ENCODE measurements around the gene NAB2.

The NAB2 gene

GRCh38 chr12:57127101-57127725, 38.3 kb downstream of the NAB2 start:
- TF ChIP-seq, protein P1, sequence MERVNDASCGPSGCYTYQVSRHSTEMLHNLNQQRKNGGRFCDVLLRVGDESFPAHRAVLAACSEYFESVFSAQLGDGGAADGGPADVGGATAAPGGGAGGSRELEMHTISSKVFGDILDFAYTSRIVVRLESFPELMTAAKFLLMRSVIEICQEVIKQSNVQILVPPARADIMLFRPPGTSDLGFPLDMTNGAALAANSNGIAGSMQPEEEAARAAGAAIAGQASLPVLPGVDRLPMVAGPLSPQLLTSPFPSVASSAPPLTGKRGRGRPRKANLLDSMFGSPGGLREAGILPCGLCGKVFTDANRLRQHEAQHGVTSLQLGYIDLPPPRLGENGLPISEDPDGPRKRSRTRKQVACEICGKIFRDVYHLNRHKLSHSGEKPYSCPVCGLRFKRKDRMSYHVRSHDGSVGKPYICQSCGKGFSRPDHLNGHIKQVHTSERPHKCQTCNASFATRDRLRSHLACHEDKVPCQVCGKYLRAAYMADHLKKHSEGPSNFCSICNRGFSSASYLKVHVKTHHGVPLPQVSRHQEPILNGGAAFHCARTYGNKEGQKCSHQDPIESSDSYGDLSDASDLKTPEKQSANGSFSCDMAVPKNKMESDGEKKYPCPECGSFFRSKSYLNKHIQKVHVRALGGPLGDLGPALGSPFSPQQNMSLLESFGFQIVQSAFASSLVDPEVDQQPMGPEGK (CRISPR knock-in tag; IDR thresholded peaks at IDR 0.05; ENCODE audit: borderline replicate concordance): no peak
- TF ChIP-seq PPARA (CRISPR knock-in tag; IDR thresholded peaks at IDR 0.05; ENCODE audit: borderline replicate concordance) (no peak), RARB (CRISPR knock-in tag; IDR thresholded peaks at IDR 0.05) (no peak), ZNF70 (CRISPR knock-in tag; IDR thresholded peaks at IDR 0.05) (no peak), CSDC2 (CRISPR knock-in tag; IDR thresholded peaks at IDR 0.05) (no peak), ZC3H10 (CRISPR knock-in tag; IDR thresholded peaks at IDR 0.05) (no peak), BACH2 (CRISPR knock-in tag; IDR thresholded peaks at IDR 0.05; ENCODE audit: borderline replicate concordance) (no peak), ISL1 (CRISPR knock-in tag; IDR thresholded peaks at IDR 0.05) (no peak), ZFP3 (CRISPR knock-in tag; IDR thresholded peaks at IDR 0.05) (no peak), OSR1 (CRISPR knock-in tag; IDR thresholded peaks at IDR 0.05) (no peak), GLIS3 (CRISPR knock-in tag; IDR thresholded peaks at IDR 0.05) (no peak), TCF4 (CRISPR knock-in tag; IDR thresholded peaks at IDR 0.05; ENCODE audit: borderline replicate concordance) (no peak), ZFP30 (CRISPR knock-in tag; IDR thresholded peaks at IDR 0.05) (no peak), ESRRG (CRISPR knock-in tag; IDR thresholded peaks at IDR 0.05) (no peak), SNAI2 (CRISPR knock-in tag; IDR thresholded peaks at IDR 0.05) (no peak), TOX (CRISPR knock-in tag; IDR thresholded peaks at IDR 0.05; ENCODE audit: borderline replicate concordance) (no peak), CREB5 (CRISPR knock-in tag; IDR thresholded peaks at IDR 0.05; ENCODE audit: low read depth) (no peak), POU6F1 (CRISPR knock-in tag; IDR thresholded peaks at IDR 0.05; ENCODE audit: borderline replicate concordance, low read depth) (no peak)
- TF ChIP-seq, protein P2, sequence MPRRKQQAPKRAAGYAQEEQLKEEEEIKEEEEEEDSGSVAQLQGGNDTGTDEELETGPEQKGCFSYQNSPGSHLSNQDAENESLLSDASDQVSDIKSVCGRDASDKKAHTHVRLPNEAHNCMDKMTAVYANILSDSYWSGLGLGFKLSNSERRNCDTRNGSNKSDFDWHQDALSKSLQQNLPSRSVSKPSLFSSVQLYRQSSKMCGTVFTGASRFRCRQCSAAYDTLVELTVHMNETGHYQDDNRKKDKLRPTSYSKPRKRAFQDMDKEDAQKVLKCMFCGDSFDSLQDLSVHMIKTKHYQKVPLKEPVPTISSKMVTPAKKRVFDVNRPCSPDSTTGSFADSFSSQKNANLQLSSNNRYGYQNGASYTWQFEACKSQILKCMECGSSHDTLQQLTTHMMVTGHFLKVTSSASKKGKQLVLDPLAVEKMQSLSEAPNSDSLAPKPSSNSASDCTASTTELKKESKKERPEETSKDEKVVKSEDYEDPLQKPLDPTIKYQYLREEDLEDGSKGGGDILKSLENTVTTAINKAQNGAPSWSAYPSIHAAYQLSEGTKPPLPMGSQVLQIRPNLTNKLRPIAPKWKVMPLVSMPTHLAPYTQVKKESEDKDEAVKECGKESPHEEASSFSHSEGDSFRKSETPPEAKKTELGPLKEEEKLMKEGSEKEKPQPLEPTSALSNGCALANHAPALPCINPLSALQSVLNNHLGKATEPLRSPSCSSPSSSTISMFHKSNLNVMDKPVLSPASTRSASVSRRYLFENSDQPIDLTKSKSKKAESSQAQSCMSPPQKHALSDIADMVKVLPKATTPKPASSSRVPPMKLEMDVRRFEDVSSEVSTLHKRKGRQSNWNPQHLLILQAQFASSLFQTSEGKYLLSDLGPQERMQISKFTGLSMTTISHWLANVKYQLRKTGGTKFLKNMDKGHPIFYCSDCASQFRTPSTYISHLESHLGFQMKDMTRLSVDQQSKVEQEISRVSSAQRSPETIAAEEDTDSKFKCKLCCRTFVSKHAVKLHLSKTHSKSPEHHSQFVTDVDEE (CRISPR knock-in tag; IDR thresholded peaks at IDR 0.05): no peak
- peak; percentile 48 for ATAC-seq

- TF ChIP-seq, protein P3, sequence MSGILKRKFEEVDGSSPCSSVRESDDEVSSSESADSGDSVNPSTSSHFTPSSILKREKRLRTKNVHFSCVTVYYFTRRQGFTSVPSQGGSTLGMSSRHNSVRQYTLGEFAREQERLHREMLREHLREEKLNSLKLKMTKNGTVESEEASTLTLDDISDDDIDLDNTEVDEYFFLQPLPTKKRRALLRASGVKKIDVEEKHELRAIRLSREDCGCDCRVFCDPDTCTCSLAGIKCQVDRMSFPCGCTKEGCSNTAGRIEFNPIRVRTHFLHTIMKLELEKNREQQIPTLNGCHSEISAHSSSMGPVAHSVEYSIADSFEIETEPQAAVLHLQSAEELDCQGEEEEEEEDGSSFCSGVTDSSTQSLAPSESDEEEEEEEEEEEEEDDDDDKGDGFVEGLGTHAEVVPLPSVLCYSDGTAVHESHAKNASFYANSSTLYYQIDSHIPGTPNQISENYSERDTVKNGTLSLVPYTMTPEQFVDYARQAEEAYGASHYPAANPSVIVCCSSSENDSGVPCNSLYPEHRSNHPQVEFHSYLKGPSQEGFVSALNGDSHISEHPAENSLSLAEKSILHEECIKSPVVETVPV (CRISPR knock-in tag; IDR thresholded peaks at IDR 0.05): no peak
- ATAC-seq: peak; percentile 80
Measured at GRCh38 chr12:57127726-57128518, 39.0 kb downstream of the NAB2 start, which contains the start of gene LRP1. Gene LRP1 (plus strand): TSS chr12:57128483. CDS start chr12:57128965, 482 bp downstream.

Measured in SK-N-SH treated with all-trans-retinoic acid at 6 μM for 48 hours (cell line).